GM18873 (cell line): ENCODE measurements around the gene SLIT3.

Source experiments
- ATAC-seq: cut with Tn5 transposase; IDR thresholded peaks from one replicate; pipeline ENCODE4 v1.9.1; 2021; ENCODE audit warnings: mild to moderate bottlenecking, moderate library complexity, moderate number of reproducible peaks; ENCODE audit not compliant: unreplicated experiment, low FRiP score

SLIT3 gene

GRCh38 chr5:169299663-169300467 lies 1.1 kb downstream of the SLIT3 start:
- ATAC-seq = no peak

GRCh38 chr5:169299191-169299662 lies 1.7 kb downstream of the SLIT3 start:
- ATAC-seq = no peak

GRCh38 chr5:169298193-169298592 lies 2.7 kb downstream of the SLIT3 start:
- ATAC-seq = no peak

GRCh38 chr5:169296419-169297143 lies 4.4 kb downstream of the SLIT3 start:
- ATAC-seq = no peak

GRCh38 chr5:169295306-169295705 lies 5.6 kb downstream of the SLIT3 start:
- ATAC-seq = no peak

- no peak for ATAC-seq
Observed at GRCh38 chr5:169294621-169295020, 6.3 kb downstream of the SLIT3 start.

GRCh38 chr5:169291877-169292276 lies 9.1 kb downstream of the SLIT3 start:
- ATAC-seq = no peak

GRCh38 chr5:169290895-169291294 lies 10.0 kb downstream of the SLIT3 start:
- no peak for ATAC-seq

- no peak for ATAC-seq
Observed at GRCh38 chr5:169289520-169289919, 11.4 kb downstream of the SLIT3 start.

- no peak for ATAC-seq
Observed at GRCh38 chr5:169288066-169288930, 12.6 kb downstream of the SLIT3 start.

- no peak for ATAC-seq
Observed at GRCh38 chr5:169287529-169287928, 13.4 kb downstream of the SLIT3 start.

GRCh38 chr5:169286572-169287300 lies 14.2 kb downstream of the SLIT3 start:
- no peak for ATAC-seq

- no peak for ATAC-seq
Observed at GRCh38 chr5:169283887-169284286, 17.1 kb downstream of the SLIT3 start.

- ATAC-seq = no peak
Observed at GRCh38 chr5:169281625-169282024, 19.3 kb downstream of the SLIT3 start.

GRCh38 chr5:169280696-169281095 lies 20.2 kb downstream of the SLIT3 start:
- ATAC-seq = no peak

- no peak for ATAC-seq
Observed at GRCh38 chr5:169280286-169280685, 20.7 kb downstream of the SLIT3 start.

GRCh38 chr5:169279125-169279524 lies 21.8 kb downstream of the SLIT3 start:
- no peak for ATAC-seq

GRCh38 chr5:169273881-169274280 lies 27.1 kb downstream of the SLIT3 start:
- ATAC-seq = no peak

- no peak for ATAC-seq
Observed at GRCh38 chr5:169273451-169273850, 27.5 kb downstream of the SLIT3 start.
